Adrenal gland (tissue), 5 donors: Measurements from ENCODE around the gene NIPAL1.

Source experiments
- POLR2A ChIP-seq, 2 donors: fragments of 450-650 bp; IDR thresholded peaks; one replicate each; pipeline ENCODE4 v1.6.1; 2017; ENCODE audit warnings: antibody characterized with exemption in 2 of 2, mild to moderate bottlenecking in 2 of 2, moderate library complexity in 1 of 2
- TF ChIP-seq, protein P1 (sequence below), 6 experiments: fragments of 450-650 bp in 4 of 6; fragments of 200-600 bp in 2 of 6; sonication (generic) in 1 of 6; IDR thresholded peaks; 1 replicate in 5 of 6; 2 replicates in 1 of 6; pipeline versions ENCODE4 v1.5.1 to v1.8.0; 2016 to 2021; ENCODE audit warnings: antibody characterized with exemption in 6 of 6, mild to moderate bottlenecking in 2 of 6, moderate library complexity in 1 of 6
- donor health status: DM: no; HTN: no; CAD: no.

DNA sequence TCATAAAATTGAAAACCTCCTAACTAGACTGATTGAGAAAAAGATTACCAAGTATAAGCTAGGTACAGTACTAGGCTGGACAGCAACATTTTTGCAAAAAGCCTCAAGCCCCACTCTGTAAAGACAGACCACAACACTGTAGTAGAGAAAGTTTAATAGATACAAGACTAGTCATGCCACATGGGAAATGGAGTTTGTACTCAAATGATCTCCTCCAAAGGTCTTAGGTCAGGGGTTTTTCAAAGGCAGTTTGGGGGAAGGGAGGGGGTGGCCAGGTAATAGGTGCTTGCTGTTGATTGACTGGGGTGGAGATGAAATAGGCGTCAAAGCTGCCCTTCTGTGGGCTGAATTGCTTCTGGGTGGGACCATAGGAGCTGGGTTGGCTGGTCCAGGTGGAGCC is 14.3 kb upstream of the NIPAL1 start:
- TF ChIP-seq, protein P1, sequence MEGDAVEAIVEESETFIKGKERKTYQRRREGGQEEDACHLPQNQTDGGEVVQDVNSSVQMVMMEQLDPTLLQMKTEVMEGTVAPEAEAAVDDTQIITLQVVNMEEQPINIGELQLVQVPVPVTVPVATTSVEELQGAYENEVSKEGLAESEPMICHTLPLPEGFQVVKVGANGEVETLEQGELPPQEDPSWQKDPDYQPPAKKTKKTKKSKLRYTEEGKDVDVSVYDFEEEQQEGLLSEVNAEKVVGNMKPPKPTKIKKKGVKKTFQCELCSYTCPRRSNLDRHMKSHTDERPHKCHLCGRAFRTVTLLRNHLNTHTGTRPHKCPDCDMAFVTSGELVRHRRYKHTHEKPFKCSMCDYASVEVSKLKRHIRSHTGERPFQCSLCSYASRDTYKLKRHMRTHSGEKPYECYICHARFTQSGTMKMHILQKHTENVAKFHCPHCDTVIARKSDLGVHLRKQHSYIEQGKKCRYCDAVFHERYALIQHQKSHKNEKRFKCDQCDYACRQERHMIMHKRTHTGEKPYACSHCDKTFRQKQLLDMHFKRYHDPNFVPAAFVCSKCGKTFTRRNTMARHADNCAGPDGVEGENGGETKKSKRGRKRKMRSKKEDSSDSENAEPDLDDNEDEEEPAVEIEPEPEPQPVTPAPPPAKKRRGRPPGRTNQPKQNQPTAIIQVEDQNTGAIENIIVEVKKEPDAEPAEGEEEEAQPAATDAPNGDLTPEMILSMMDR (IDR thresholded peaks at IDR 0.05), result no peak
- TF ChIP-seq POLR2A (IDR thresholded peaks at IDR 0.05), result no peak
